IMR-90 (cell line): ENCODE measurements around the gene PEX11A. TPM values are rescaled to one million over a fixed set of nuclear protein-coding genes. Genes with fewer than 3 reads are reported as not detected.
A peak's percentile ranks its signal among the peaks of the same experiment; 100 is the strongest.

Experiments used
- ATAC-seq: fragments of 200-7000 bp; cut with Tn5 transposase; 2 replicates; pipeline ENCODE4 v1.9.1; 2020; ENCODE audit warnings: low read depth, mild to moderate bottlenecking, moderate library complexity
- BruUV-seq: library from RNA; stranded (reverse); fragments of 400-500 nt; replicated peaks from 2 replicates; lab custom pipeline; 2021; lab: Mats Ljungman, UMichigan
- CTCF ChIA-PET: fragments of 300-600 bp; formaldehyde crosslinking; extraction: SDS; loops from one replicate; lab custom pipeline; 2021; ENCODE audit warnings: antibody characterized with exemption; lab: Yijun Ruan, JAX
- POLR2A ChIA-PET: fragments of 300-600 bp; sonication (Branson Sonifier 250); formaldehyde crosslinking; loops from one replicate; lab custom pipeline; 2022; ENCODE audit warnings: antibody characterized with exemption; ENCODE audit not compliant: unreplicated experiment; lab: Charles Lee
- DNase-seq: peaks from one replicate; pipeline ENCODE4 v3.0.0; 2013
- H2AFZ ChIP-seq: replicated peaks from 2 replicates; pipeline ENCODE3; 2013; ENCODE audit warnings: low read length, mild to moderate bottlenecking; ENCODE audit not compliant: poor library complexity
- H2AK5ac ChIP-seq: 2 replicates; pipeline ENCODE4 v1.6.1; 2013; ENCODE audit warnings: low read depth, low read length, inconsistent platforms
- H2AK9ac ChIP-seq: replicated peaks from 2 replicates; pipeline ENCODE3; 2013; ENCODE audit warnings: mild to moderate bottlenecking, low read depth, low read length, moderate library complexity; ENCODE audit not compliant: poor library complexity
- H2BK120ac ChIP-seq: 2 replicates; pipeline ENCODE4 v1.6.1; 2013; ENCODE audit warnings: low read depth, low read length, inconsistent platforms
- H2BK15ac ChIP-seq: 3 replicates; pipeline ENCODE4 v1.6.1; 2013; ENCODE audit warnings: low read depth, low read length, inconsistent platforms
- H2BK20ac ChIP-seq: 2 replicates; pipeline ENCODE4 v1.6.1; 2013; ENCODE audit warnings: low read depth, mild to moderate bottlenecking, inconsistent platforms, low read length, moderate library complexity
- H2BK5ac ChIP-seq: 2 replicates; pipeline ENCODE4 v1.6.1; 2013; ENCODE audit warnings: mild to moderate bottlenecking, low read depth, low read length, inconsistent platforms; ENCODE audit not compliant: poor library complexity, severe bottlenecking
- H3K14ac ChIP-seq: replicated peaks from 2 replicates; pipeline ENCODE4 v1.6.1; 2013; ENCODE audit warnings: low read depth, low read length, inconsistent platforms
- H3K18ac ChIP-seq: 2 replicates; pipeline ENCODE4 v1.6.1; 2013; ENCODE audit warnings: low read depth, low read length, control low read depth
- H3K23ac ChIP-seq: 2 replicates; pipeline ENCODE4 v1.6.1; 2013; ENCODE audit warnings: low read depth, low read length, inconsistent platforms
- H3K27ac ChIP-seq: 2 replicates; pipeline ENCODE4 v1.5.1; 2013; ENCODE audit warnings: mild to moderate bottlenecking, control low read depth, low read length; ENCODE audit not compliant: insufficient read depth
- H3K27me3 ChIP-seq: 2 replicates; pipeline ENCODE4 v1.6.1; 2013; ENCODE audit warnings: low read length; ENCODE audit not compliant: control insufficient read depth, insufficient read depth
- H3K36me3 ChIP-seq: 2 replicates; pipeline ENCODE4 v1.6.1; 2013; ENCODE audit warnings: low read length, mixed read lengths; ENCODE audit not compliant: control insufficient read depth, insufficient read depth
- H3K4ac ChIP-seq: 2 replicates; pipeline ENCODE4 v1.6.1; 2013; ENCODE audit warnings: low read depth, low read length, inconsistent platforms
- H3K4me1 ChIP-seq: 2 replicates; pipeline ENCODE4 v1.6.1; 2013; ENCODE audit warnings: low read length, mixed read lengths; ENCODE audit not compliant: control insufficient read depth, insufficient read depth
- H3K4me2 ChIP-seq: 2 replicates; pipeline ENCODE4 v1.6.1; 2013; ENCODE audit warnings: low read depth, mild to moderate bottlenecking, control low read depth, low read length, moderate library complexity
- H3K4me3 ChIP-seq: 2 replicates; pipeline ENCODE4 v1.5.1; 2013; ENCODE audit warnings: low read depth, mild to moderate bottlenecking, control low read depth, low read length, moderate library complexity; ENCODE audit not compliant: insufficient read depth
- H3K56ac ChIP-seq: 2 replicates; pipeline ENCODE4 v1.6.1; 2013; ENCODE audit warnings: low read length, inconsistent platforms; ENCODE audit not compliant: insufficient read depth; ENCODE audit errors: extremely low read depth
- H3K79me1 ChIP-seq, 2 experiments: 2 replicates each; pipeline ENCODE4 v1.6.1; 2013; ENCODE audit warnings: low read length in 2 of 2, inconsistent platforms in 1 of 2, low read depth in 1 of 2
- H3K9ac ChIP-seq: 2 replicates; pipeline ENCODE4 v1.6.1; 2013; ENCODE audit warnings: low read depth, low read length, control low read depth
- H3K9me1 ChIP-seq: 2 replicates; pipeline ENCODE4 v1.6.1; 2013; ENCODE audit warnings: low read length, inconsistent platforms; ENCODE audit not compliant: insufficient read depth
- H3K9me3 ChIP-seq: 2 replicates; pipeline ENCODE4 v1.6.1; 2013; ENCODE audit warnings: low read length; ENCODE audit not compliant: control insufficient read depth, insufficient read depth
- H4K20me1 ChIP-seq: 2 replicates; pipeline ENCODE4 v1.6.1; 2013; ENCODE audit warnings: low read length, inconsistent platforms; ENCODE audit not compliant: insufficient read depth
- H4K5ac ChIP-seq: 2 replicates; pipeline ENCODE4 v1.6.1; 2013; ENCODE audit warnings: mild to moderate bottlenecking, low read depth, low read length, control low read depth
- H4K8ac ChIP-seq, 2 experiments: 2 replicates each; pipeline ENCODE4 v1.6.1; 2013; ENCODE audit warnings: low read depth in 2 of 2, low read length in 2 of 2, control low read depth in 1 of 2, inconsistent platforms in 1 of 2
- H4K91ac ChIP-seq: 2 replicates; pipeline ENCODE4 v1.6.1; 2013; ENCODE audit warnings: low read depth, low read length, inconsistent platforms; ENCODE audit not compliant: insufficient read depth
- CHD1 ChIP-seq: IDR thresholded peaks from 2 replicates; pipeline ENCODE4 v1.6.1; 2012; ENCODE audit warnings: low read depth, low read length, improper control_type of control experiment
- MAFK ChIP-seq: IDR thresholded peaks from 2 replicates; pipeline ENCODE4 v1.6.1; 2012; ENCODE audit warnings: low read depth, low read length, improper control_type of control experiment
- WGBS, 2 experiments: methylation state at CpG; one replicate each; pipeline versions ENCODE4 v1.1.5 to v1.1.7; 2013; ENCODE audit warnings: missing lambda C conversion rate in 2 of 2; ENCODE audit not compliant: insufficient read length in 1 of 2; ENCODE audit errors: extremely low coverage in 2 of 2; 5-methylcytosine and 5-hydroxymethylcytosine counted together
- dilution Hi-C: fragments of 300-500 bp; cut with HindIII; formaldehyde crosslinking; loops from one replicate; pipeline ENCODE4 v1.14.3; 2018; ENCODE audit warnings: low sequenced_read_pairs; ENCODE audit not compliant: unreplicated experiment
- in situ Hi-C: fragments of 300-500 bp; cut with MboI; formaldehyde crosslinking; loops from 3 replicates; pipeline ENCODE4 v1.14.3; 2019; ENCODE audit warnings: low sequenced_read_pairs, inconsistent platforms, mixed read lengths
- intact Hi-C: fragments of 100-400 bp; cut with micrococcal nuclease; formaldehyde crosslinking; loops from 2 replicates; pipeline ENCODE4 v1.10.0; 2022
- polyA plus RNA-seq, 3 experiments: library from polyadenylated mRNA; depleted of rRNA; stranded (reverse); fragments of >200 nt; gene quantifications; 2 replicates each; pipeline ENCODE4 v1.2.3, GENCODE V29; 2012; ENCODE audit warnings: low replicate concordance in 1 of 3
- total RNA-seq: library from RNA; depleted of rRNA; stranded (reverse); fragments of >200 nt; gene quantifications from 2 replicates; pipeline ENCODE4 v1.2.3, GENCODE V29; 2012

The PEX11A gene
- total and polyA plus RNA-seq, 2 of the 4 experiments (the other 2 are of a cell fraction): 4.2 to 10.2 TPM

GRCh38 chr15:89668171-89668570 is 22.4 kb downstream of the PEX11A start:
- Histone ChIP-seq H3K4me2 (no peak overlapping the region), H4K5ac (no peak overlapping the region), H2BK120ac (no peak overlapping the region), H4K8ac (no peak overlapping the region), H3K18ac (no peak overlapping the region), H2AK5ac (no peak overlapping the region), H3K14ac (no peak overlapping the region), H2BK5ac (no peak overlapping the region), H4K91ac (no peak overlapping the region), H3K4me1 (peaks cover 5% of the 10 kb centered on the region), H2BK20ac (no peak overlapping the region), H3K9ac (no peak overlapping the region), H3K9me1 (peaks cover 11% of the 10 kb centered on the region; the same call in 1 of the 2 replicates), H2AFZ (no peak overlapping the region), H3K4ac (no peak overlapping the region), H3K27me3 (no peaks in the 10 kb centered on the region), H3K27ac (no peak overlapping the region), H3K4me3 (no peak overlapping the region), H3K23ac (no peak overlapping the region), H2BK15ac (no peak overlapping the region), H2AK9ac (no peak overlapping the region), H3K9me3 (no peaks in the 10 kb centered on the region), H4K20me1 (no peaks in the 10 kb centered on the region), H3K36me3 (no peaks in the 10 kb centered on the region), H3K79me1 (no peaks in the 10 kb centered on the region), H3K56ac (no peak overlapping the region)
- dilution Hi-C loops (no loop called here), in situ Hi-C loops (no loop called here), intact Hi-C loops (no loop called here)
- no peak for TF ChIP-seq CHD1
- peak; percentile 77 for TF ChIP-seq MAFK
- no CpG with 5 or more reads among the region's 3 CpGs for WGBS, 2 experiments
- CTCF ChIA-PET: no interaction called here
- BruUV-seq: no TSS peak
- POLR2A ChIA-PET: no interaction called here
- DNase-seq: no peak
- ATAC-seq: no peak
